A673 (cell line): ENCODE data around the gene RALB.

ENCODE experiments used
- EZH2 ChIP-seq: fragments of 200-600 bp; sonication (generic); IDR thresholded peaks from 2 replicates; pipeline ENCODE4 v1.6.1; 2017; ENCODE audit warnings: borderline replicate concordance, low read depth, mild to moderate bottlenecking, mixed read lengths, antibody characterized with exemption, low read length; ENCODE audit not compliant: poor library complexity, severe bottlenecking
- TF ChIP-seq, protein P1 (sequence below): fragments of 300-800, 200-600 bp; sonication (generic); conservative IDR thresholded peaks from 2 replicates; pipeline ENCODE4 v1.5.1; 2017; ENCODE audit warnings: low read depth, mild to moderate bottlenecking, antibody characterized with exemption, low read length, moderate library complexity, mixed read lengths

DNA sequence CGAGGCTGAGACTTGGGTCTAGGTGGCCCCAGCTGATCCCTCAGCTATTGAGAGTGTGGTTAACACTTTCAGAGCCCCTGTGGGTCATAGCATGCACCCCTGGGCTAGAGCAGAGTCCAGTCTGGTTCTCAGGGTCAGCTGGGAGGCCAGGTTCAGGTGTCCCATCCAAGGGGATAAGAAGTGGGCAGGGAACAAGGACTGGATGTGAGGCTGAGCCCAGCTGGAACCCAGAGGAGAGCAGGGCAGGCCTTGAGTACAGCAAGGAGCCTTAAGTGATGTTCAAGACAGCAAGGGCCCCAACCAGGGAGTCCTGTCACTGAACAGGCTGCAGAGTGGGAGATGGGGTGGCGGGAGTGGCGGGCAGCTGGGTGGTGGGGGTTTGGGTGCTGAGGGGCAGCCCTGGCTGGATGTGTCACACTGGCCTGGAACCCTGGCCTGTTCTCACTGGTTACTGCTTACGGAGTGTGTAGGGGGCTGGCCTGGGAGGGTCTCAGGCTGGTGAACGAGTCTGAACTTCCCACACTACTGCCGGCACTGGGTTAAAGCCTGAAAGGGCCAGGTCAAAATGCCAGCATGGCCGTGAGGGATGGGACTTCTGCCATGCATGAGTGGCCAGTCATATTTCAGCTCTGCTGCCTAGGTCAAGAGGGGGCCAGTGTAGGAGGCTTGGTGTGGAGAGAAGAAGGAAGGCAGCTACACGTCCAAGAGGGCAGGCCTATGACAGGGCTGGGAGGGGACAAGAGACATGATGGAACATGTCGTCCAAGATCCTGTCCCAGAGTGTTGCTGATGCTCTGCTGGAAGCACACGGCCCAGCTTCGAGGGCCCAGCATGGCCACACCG lies 43.0 kb upstream of the RALB start:
- no peak for TF ChIP-seq EZH2
- TF ChIP-seq, protein P1, sequence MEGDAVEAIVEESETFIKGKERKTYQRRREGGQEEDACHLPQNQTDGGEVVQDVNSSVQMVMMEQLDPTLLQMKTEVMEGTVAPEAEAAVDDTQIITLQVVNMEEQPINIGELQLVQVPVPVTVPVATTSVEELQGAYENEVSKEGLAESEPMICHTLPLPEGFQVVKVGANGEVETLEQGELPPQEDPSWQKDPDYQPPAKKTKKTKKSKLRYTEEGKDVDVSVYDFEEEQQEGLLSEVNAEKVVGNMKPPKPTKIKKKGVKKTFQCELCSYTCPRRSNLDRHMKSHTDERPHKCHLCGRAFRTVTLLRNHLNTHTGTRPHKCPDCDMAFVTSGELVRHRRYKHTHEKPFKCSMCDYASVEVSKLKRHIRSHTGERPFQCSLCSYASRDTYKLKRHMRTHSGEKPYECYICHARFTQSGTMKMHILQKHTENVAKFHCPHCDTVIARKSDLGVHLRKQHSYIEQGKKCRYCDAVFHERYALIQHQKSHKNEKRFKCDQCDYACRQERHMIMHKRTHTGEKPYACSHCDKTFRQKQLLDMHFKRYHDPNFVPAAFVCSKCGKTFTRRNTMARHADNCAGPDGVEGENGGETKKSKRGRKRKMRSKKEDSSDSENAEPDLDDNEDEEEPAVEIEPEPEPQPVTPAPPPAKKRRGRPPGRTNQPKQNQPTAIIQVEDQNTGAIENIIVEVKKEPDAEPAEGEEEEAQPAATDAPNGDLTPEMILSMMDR = no peak
